Ishikawa (cell line): Measurements from ENCODE around the gene STAMBPL1.

Experiments used
- EP300 ChIP-seq: IDR thresholded peaks from 2 replicates; pipeline ENCODE4 v1.6.1; 2012; ENCODE audit warnings: borderline replicate concordance
- REST ChIP-seq: IDR thresholded peaks from 2 replicates; pipeline ENCODE4 v1.6.1; 2012; ENCODE audit warnings: low read depth, mild to moderate bottlenecking
- USF1 ChIP-seq: IDR thresholded peaks from 2 replicates; pipeline ENCODE4 v1.6.1; 2012

DNA sequence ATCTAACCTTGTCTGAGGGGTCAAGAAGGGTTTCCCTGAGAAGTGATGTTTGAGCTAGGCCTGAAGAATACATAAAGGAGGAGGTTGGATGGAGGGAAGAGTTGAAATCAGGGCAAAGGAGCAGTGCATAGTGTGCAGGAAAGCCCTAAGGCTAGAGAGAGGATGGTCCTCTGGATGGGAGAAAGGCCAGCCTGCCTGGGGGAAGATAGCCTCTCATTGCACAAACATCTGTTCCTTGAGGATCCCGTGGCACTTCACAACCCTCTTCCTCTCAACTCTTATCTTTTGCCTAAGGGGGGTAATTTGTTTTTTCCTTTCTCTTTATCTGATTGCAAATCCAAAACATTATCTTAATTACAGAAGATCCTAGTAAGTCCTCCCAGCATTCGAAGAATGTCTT is 35.7 kb downstream of the STAMBPL1 start:
- TF ChIP-seq EP300 = no peak
- no peak for TF ChIP-seq USF1
- TF ChIP-seq REST = no peak
